Erythroblast (primary cell): Measurements from ENCODE around the gene EHBP1.

Experiments
- GATA1 ChIP-seq: IDR thresholded peaks from 2 replicates; pipeline ENCODE4 v1.6.1; 2011; ENCODE audit warnings: low read depth, mild to moderate bottlenecking, control low read depth, low read length, moderate library complexity
- POLR2A ChIP-seq: IDR thresholded peaks from 2 replicates; pipeline ENCODE4 v1.6.1; 2011; ENCODE audit warnings: mild to moderate bottlenecking, low read length

DNA sequence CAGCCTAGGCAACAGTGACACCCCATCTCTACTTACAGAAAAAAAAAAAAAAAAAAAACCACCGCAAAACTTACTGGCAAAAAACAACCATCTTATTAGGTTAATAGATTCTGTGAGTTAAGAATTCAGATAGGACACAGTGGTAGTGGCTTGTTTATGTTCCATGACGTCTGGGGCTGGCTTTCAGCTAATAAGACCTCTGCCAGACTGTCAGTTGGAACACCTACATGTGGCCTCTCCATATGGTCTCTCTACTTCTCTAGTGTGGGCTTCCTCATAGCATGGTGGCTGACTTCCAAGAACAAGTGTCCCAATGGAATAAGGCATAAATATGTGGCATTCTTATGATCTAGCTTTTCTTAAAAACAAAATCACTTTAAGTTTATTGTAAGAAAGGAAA, 251.1 kb downstream of the EHBP1 start:
- no peak for TF ChIP-seq POLR2A
- TF ChIP-seq GATA1 = no peak
